ENCODE results near the gene SIM2.

SIM2 gene

DNA sequence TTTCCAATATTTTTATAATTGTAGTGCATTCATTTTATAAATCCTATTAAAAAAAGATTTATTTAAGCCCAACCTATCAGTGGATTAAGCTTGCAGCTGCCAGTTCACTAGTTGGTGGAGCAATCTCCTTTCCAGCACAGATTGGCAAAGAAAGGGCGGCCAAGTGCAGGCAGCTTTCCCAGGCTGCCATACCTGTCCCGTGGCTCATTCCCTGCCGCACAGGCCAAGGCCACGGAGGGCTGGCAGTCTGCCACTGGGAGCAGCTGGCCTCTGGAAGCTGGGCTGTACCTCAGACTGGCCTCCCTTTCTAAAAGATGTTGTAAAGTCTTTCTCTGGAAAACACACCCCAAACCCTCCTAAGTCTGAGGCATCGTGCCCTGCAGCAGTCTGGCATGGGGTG lies 74.2 kb downstream of the SIM2 start:
- DNase-seq: peak; percentile 75

DNA sequence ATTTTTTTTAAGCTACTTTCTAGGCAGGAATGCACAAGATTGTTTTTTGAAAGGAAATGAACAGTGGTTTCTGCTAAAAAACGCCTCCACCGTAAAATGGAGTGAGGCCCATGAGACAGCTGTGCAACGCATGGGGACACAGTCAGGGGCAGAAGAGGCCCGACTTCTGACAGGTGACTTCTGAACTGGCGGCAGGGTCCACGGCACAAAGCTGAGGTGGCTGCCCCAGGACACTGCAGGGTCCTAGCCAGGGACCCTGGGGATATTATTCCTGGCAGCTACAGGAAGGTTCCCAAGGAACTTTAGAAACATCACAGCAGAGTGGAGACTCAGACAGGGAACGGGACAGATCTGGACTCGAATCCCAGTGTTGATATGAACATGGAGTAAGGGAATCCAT lies 75.1 kb downstream of the SIM2 start:
- DNase-seq: no peak

DNA sequence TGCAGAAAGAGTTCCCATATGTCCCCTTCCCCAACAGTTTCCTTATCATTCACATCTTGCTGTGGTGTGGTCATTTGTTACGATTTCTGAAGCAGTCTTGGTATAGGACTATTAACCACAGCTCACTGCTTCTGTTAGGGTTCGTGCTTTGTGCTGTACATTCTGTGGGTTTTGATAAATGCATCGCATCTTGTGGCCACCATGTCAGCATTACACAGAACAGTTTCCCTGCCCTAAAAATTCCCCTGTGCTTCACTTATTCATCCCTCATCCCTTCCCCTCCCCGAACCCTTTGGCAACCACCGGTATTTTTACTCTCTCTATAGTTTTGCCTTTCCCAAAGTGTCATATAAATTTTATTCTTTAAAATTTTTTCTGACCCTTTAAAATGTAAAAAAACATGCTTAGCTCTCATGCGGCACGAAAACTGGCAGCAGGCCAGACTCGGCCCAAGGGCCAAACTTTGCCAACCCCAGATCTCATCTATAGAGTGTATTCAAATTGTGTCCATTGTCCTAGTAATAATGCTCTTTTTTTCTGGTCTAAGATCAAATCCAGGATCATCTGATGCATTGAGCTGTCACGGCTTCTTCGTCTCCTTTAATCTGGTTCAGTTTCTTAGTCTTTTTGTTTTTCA lies 78.2 kb downstream of the SIM2 start:
- no peak for DNase-seq

GRCh38 chr21:36780861-36781260 lies 81.9 kb downstream of the SIM2 start:
- DNase-seq: no peak

DNA sequence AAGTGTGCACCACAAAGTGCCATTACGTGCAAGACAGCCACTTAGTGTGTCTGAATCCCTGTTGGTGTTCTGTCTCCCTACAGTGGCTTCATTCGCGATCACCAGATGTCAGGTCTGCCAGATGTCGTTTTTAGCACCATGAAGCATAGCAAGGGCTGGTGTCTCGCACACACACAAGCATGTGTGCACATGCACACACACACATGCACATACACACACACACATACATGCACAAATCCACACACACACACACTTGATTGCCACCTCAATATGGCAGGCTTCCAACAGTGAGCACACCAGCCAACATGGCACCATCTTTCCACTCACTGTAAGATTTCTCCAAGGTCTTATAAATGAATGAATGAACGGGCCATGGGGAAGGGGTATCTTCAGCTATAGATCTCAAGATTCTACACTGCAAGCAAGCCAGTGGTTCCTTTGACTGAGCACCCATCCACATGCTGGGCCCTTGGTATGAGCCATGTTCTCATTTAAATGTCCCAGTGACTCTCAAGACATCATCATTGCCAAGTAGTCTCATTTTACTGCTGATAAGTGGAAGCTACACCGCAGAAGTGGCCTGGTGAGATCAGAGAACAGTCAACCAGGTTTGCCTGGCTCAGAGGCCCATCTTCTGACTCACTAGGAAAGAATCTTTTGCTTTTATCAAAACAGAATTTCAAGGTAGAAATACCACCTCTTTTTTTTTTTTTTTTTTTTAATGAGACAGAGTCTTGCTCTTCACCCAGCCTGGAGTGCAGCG lies 84.9 kb downstream of the SIM2 start:
- peak; percentile 35 for DNase-seq

DNA sequence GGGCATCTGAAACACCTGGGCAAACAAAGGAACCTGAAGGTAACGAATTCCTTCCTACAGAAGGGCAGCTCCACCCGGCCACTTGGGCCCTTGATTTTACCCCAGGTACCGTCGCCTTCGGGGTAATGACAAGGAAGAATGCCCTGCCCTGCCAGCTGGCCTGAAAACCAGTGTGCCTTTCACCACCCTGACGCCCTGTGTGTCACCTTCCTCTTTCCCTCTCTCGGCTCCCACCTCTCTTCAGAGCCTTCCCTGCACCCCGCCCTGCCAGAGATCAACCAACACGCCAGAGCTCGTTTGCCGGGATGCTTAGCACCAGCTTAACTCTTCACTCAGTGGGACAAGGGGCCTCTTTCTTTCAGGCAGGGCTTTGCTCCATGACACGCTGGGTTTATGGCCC lies 86.0 kb downstream of the SIM2 start:
- no peak for DNase-seq

- DNase-seq: no peak
Measured at GRCh38 chr21:36785615-36786014, 86.7 kb downstream of the SIM2 start.

DNA sequence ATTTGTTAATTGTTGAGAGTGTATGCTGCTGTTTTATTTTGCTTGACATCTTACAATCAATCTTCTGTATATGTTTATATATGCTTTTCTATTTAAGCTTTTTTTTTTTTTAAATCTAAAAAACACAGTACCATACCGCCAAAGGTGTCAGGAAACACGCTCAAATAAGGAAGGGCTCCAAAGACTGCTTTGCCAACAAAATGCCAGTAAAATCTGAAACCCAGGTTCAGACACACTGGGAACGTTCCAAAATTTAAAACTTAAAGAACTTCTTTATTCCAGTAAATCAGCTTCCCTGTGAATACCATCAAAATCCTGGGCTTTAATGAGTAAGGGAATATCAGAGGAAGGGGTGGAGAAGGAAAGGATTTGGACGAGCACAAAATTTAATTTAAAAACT lies 87.3 kb downstream of the SIM2 start:
- no peak for DNase-seq

DNA sequence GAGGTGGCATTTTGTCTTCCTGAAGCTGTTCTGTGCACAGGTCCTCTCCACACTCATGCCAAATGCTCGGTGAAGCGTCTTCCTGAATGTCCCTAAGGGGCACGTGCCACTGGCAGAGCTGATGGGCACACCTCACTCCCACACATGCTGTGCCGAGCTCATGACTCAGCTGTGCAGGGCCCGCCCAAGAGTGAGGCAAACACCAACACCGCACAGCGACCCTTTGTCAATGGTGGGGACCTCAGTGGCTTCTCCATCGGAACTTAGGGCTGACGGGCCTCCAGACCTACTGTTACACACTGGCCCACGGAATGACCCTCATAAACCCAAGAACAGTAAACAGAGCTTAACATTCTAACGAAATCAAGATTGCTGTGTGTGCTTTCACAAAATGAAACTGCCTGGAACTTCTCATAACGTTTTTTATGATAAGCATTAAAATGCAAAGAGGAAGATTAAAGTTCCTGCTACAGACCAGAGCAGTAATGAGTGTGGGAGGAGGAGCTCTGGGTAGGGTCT lies 89.3 kb downstream of the SIM2 start:
- DNase-seq: no peak

- DNase-seq: no peak
Measured at GRCh38 chr21:36790616-36791015, 91.7 kb downstream of the SIM2 start.

DNA sequence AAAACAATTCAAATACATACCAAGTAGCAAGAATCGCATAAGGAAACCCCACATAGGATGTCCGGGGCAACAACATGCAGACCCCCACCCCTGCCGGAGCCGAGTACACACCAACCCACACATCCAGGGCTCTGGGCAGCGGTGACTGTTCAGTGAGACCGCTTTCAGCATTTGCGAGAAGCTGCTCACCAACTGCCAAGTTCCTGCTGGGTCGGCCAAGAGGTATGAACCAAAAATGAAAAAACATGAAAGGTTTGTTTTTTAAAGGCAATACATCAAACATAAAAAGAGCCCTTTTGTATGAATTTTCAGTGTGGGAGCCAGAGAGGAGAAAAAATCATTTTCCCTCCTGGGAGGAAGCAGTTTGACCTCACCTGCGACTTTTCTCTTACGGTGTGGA lies 92.3 kb downstream of the SIM2 start:
- DNase-seq: no peak

DNA sequence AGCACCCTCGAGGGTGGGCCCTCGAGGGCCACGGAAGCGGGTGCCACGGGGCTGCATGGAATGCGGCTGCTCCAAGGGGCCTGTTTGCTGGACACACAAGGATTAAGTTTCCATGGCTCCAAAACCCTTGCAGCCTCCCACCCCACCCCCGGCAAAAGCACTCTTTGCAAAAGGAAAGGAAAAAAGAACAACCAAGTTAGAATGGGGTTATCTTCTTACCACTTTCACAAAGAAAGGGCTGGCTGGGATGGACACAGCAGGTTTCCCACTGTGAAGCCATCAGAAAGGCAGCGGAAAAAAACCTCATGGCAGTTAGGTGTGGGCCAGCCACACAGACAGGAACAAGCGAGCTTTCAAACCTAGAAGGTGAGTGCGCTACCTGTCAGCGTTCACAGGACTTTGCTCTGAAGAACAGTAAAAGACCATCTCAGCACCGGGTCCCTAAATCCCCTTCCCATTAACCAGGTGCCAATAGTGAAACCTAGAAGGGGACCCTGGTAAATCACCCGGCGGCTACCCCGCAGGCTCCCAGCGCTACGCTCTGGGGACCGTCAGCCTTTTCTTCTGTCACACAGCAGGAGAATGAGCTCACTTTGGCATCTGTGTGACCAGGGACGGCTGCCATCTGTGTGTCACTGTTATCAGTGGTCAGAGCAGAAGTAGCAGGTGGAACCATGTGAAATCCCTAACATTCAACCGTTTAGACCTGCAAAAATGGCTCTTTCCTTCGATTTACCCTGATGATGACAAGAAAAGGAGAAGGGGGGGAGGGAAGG lies 93.0 kb downstream of the SIM2 start:
- DNase-seq: peak; percentile 84

- peak; percentile 97 for DNase-seq
Measured at GRCh38 chr21:36792505-36792967, 93.6 kb downstream of the SIM2 start.

DNA sequence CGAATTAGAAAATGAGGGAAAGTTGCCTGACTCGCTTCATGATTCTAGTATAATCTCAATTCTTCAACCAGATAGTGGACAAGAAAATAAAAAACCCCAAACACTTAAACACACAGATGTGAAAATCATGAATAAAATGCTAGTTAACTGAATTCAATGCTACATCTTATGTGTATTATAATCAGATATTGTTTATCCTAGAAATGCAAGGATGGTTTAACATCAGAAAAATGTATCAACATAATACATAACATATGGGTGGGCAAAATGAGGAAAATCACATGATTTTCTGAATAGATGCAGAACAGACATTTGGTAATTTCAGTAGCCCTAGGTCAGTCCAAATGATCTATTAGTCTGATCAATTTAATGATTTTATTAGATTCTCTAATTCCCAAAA lies 97.2 kb downstream of the SIM2 start:
- no peak for DNase-seq

GRCh38 chr21:36798491-36798890 lies 99.6 kb downstream of the SIM2 start:
- no peak for DNase-seq

Measured in NCI-H2029 (cell line).